ENCODE measurements around the gene ARHGEF12. TPM values are rescaled to one million over a fixed set of nuclear protein-coding genes. Genes with fewer than 3 reads are reported as not detected.
A peak's percentile ranks its signal among the peaks of the same experiment; 100 is the strongest.

Gene ARHGEF12
- polyA plus RNA-seq, 2 of the 4 experiments (the other 2 are of a cell fraction), result 16.7 to 27.2 TPM

DNA sequence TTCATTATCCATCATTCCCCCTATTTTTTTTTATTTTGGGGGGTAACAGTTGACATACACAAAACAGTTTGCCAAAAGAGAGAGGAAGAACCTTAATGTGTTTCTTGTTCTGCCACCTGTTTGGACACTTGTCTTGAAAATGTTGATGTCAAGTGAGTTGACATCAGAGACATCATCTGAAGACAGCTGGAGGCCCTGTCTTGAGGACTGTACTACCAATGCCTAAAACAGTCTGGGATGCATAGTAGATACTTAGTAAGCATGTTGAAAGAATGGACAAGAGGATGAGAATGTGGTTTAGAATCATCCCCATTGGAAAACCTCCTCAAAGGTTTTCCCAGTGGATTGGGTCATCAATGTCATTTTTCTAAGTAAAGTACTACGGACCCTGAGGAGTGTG, 2.4 kb upstream of the ARHGEF12 start:
- peaks cover 38% of the 10 kb centered on the region for H3K4me1 ChIP-seq
- ChIA-PET CTCF (interaction anchor here (0.7 to 2.0 kb wide), 12 partner anchors 9 to 172 kb away, joined by 3 to 13 read pairs (median 4); partner anchors contain the start of gene TLCD5), POLR2A (interaction anchor here (3.3 kb wide), 1 partner anchor 98 kb away, joined by 16 read pairs; no protein-coding TSS in a partner anchor)
- H3K27ac ChIP-seq, result peak overlapping the region; percentile 43 to 44; a peak in 2 of 6 replicates
- no peak for DNase-seq (ENCODE audit: low read depth in 1 of 2, low spot score in 1 of 2)
- ATAC-seq, result no peak
- FAIRE-seq, result no peak
- H3K4me2 ChIP-seq, result no peak overlapping the region
- TF ChIP-seq RAD21 (conservative IDR thresholded peaks at IDR 0.05 in 1 of 2, IDR thresholded peaks at IDR 0.05 in 1 of 2) (no peak), NR3C1 (IDR thresholded peaks at IDR 0.05) (no peak), CHD4 (IDR thresholded peaks at IDR 0.05; ENCODE audit: borderline replicate concordance) (no peak), EHF (CRISPR knock-in tag; IDR thresholded peaks at IDR 0.05) (no peak), ZNF302 (CRISPR knock-in tag; IDR thresholded peaks at IDR 0.05) (no peak), RARB (CRISPR knock-in tag; IDR thresholded peaks at IDR 0.05) (no peak), CBX8 (IDR thresholded peaks at IDR 0.05) (no peak), RCOR1 (IDR thresholded peaks at IDR 0.05; ENCODE audit: low read depth, low read length) (no peak), MAFK (IDR thresholded peaks at IDR 0.05; ENCODE audit: partially characterized antibody) (no peak), EP300 (IDR thresholded peaks at IDR 0.05) (no peak), POLR2AphosphoS2 (conservative IDR thresholded peaks at IDR 0.05; ENCODE audit: low read length) (no peak), FOSB (CRISPR knock-in tag; IDR thresholded peaks at IDR 0.05) (no peak)
- TF ChIP-seq, protein P1, sequence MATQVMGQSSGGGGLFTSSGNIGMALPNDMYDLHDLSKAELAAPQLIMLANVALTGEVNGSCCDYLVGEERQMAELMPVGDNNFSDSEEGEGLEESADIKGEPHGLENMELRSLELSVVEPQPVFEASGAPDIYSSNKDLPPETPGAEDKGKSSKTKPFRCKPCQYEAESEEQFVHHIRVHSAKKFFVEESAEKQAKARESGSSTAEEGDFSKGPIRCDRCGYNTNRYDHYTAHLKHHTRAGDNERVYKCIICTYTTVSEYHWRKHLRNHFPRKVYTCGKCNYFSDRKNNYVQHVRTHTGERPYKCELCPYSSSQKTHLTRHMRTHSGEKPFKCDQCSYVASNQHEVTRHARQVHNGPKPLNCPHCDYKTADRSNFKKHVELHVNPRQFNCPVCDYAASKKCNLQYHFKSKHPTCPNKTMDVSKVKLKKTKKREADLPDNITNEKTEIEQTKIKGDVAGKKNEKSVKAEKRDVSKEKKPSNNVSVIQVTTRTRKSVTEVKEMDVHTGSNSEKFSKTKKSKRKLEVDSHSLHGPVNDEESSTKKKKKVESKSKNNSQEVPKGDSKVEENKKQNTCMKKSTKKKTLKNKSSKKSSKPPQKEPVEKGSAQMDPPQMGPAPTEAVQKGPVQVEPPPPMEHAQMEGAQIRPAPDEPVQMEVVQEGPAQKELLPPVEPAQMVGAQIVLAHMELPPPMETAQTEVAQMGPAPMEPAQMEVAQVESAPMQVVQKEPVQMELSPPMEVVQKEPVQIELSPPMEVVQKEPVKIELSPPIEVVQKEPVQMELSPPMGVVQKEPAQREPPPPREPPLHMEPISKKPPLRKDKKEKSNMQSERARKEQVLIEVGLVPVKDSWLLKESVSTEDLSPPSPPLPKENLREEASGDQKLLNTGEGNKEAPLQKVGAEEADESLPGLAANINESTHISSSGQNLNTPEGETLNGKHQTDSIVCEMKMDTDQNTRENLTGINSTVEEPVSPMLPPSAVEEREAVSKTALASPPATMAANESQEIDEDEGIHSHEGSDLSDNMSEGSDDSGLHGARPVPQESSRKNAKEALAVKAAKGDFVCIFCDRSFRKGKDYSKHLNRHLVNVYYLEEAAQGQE (IDR thresholded peaks at IDR 0.05), result no peak
- TF ChIP-seq, protein P2, sequence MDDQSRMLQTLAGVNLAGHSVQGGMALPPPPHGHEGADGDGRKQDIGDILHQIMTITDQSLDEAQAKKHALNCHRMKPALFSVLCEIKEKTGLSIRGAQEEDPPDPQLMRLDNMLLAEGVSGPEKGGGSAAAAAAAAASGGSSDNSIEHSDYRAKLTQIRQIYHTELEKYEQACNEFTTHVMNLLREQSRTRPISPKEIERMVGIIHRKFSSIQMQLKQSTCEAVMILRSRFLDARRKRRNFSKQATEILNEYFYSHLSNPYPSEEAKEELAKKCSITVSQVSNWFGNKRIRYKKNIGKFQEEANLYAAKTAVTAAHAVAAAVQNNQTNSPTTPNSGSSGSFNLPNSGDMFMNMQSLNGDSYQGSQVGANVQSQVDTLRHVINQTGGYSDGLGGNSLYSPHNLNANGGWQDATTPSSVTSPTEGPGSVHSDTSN (IDR thresholded peaks at IDR 0.05), result no peak
- WGBS (ENCODE audit: missing lambda C conversion rate), result 91% methylated on average over 1 of the region's 1 CpG
- H3K4me3 ChIP-seq, result no peak overlapping the region
- no peaks in the 10 kb centered on the region for H3K9me3 ChIP-seq

DNA sequence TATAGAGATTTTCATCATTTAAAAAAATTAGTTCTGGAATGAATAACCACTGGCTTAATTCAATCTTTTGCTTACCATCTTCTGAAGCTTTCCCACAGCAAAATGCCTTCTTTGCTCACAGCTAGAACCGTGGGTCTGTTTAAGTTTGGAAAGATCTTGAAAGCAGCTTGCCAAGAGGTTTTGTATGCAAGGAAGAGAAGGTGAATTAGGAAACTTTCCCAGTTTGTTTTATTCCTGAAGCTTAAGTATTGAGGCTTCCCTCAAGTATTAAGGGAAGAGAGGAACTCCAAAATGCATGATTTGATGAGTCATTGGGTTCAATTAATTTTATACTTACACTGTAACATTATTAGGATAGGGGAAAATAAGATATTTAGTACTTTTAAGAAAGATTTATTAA, 1.9 kb upstream of the ARHGEF12 start:
- H3K27ac ChIP-seq, result no peak overlapping the region; a peak in 1 of 6 replicates
- peak overlapping the region; percentile 96; the same call in 2 of the 3 replicates for H3K4me2 ChIP-seq
- no peak overlapping the region for H3K4me3 ChIP-seq
- no peak for TF ChIP-seq HOXB5 (CRISPR knock-in tag; IDR thresholded peaks at IDR 0.05)
- DNase-seq (ENCODE audit: low read depth in 1 of 2, low spot score in 1 of 2), result no peak
- WGBS (ENCODE audit: missing lambda C conversion rate), result 0% methylated on average over 1 of the region's 1 CpG
- H3K9me3 ChIP-seq, result no peaks in the 10 kb centered on the region
- no peak for FAIRE-seq
- POLR2A ChIA-PET, result interaction anchor here (3.3 kb wide), 1 partner anchor 98 kb away, joined by 16 read pairs; no protein-coding TSS in a partner anchor
- H3K4me1 ChIP-seq, result peaks cover 42% of the 10 kb centered on the region
- ATAC-seq, result no peak
- CTCF ChIA-PET, result interaction anchor here (0.6 to 2.0 kb wide), 15 partner anchors 9 to 172 kb away, joined by 3 to 13 read pairs (median 4); partner anchors contain the start of gene TLCD5

DNA sequence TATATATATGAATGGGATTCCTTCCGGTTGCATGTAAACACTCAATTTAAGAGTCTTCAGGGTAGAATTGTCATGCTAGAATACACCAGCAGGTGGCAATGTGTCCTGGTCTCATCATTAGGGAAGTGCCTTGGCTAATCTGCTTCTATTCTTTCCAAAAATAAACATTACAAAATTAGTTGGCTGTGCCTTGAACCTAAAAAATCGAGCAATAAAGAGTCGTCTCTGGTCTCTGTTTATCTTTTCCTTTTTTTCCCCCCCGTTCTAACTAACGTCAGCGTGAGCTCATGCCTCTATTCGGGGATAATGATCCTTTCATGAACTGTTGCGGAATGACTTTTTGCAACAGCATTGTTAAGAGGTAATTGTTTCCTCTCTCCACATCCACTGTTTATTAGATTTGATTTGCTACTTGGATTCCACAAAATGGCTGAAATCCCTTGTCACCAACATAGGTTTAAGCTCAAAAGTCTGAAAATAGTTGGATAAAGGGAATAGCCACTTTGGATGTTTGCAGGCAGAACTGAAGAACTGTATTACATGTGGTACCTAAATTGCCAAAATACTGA, 1.2 kb upstream of the ARHGEF12 start:
- peak in 1 of 2 experiments; percentile 22; a peak in 1 of 6 replicates for ATAC-seq
- Histone ChIP-seq H3K4me1 (peaks cover 49% of the 10 kb centered on the region), H3K9me3 (no peaks in the 10 kb centered on the region), H3K4me3 (peak overlapping the region; percentile 64), H3K4me2 (peak overlapping the region; percentile 96), H3K27ac (peak overlapping the region; percentile 84 to 100)
- FAIRE-seq, result no peak
- POLR2A ChIA-PET, result interaction anchor here (2.4 to 3.3 kb wide), 2 partner anchors 66 to 97 kb away, joined by 16 read pairs; no protein-coding TSS in a partner anchor
- 2% methylated on average over 8 of the region's 8 CpGs for WGBS (ENCODE audit: missing lambda C conversion rate)
- DNase-seq (ENCODE audit: low read depth in 1 of 2, low spot score in 1 of 2), result peak; percentile 40 to 76
- TF ChIP-seq FOSB (CRISPR knock-in tag; IDR thresholded peaks at IDR 0.05) (no peak), CEBPB (IDR thresholded peaks at IDR 0.05) (peak; percentile 22; a peak in 2 of 4 replicates), SMC3 (IDR thresholded peaks at IDR 0.05) (peak; percentile 47; the same call in 2 of the 3 replicates), RAD21 (conservative IDR thresholded peaks at IDR 0.05 in 1 of 2, IDR thresholded peaks at IDR 0.05 in 1 of 2) (peak; percentile 48 to 60; a peak in 4 of 5 replicates)
- TF ChIP-seq, protein P3, sequence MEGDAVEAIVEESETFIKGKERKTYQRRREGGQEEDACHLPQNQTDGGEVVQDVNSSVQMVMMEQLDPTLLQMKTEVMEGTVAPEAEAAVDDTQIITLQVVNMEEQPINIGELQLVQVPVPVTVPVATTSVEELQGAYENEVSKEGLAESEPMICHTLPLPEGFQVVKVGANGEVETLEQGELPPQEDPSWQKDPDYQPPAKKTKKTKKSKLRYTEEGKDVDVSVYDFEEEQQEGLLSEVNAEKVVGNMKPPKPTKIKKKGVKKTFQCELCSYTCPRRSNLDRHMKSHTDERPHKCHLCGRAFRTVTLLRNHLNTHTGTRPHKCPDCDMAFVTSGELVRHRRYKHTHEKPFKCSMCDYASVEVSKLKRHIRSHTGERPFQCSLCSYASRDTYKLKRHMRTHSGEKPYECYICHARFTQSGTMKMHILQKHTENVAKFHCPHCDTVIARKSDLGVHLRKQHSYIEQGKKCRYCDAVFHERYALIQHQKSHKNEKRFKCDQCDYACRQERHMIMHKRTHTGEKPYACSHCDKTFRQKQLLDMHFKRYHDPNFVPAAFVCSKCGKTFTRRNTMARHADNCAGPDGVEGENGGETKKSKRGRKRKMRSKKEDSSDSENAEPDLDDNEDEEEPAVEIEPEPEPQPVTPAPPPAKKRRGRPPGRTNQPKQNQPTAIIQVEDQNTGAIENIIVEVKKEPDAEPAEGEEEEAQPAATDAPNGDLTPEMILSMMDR (IDR thresholded peaks at IDR 0.05), result peak; percentile 57
- CTCF ChIA-PET, result interaction anchor here (0.6 to 2.4 kb wide), 22 partner anchors 9 to 855 kb away, joined by 3 to 13 read pairs (median 4); no protein-coding TSS in a partner anchor
